Measurements from ENCODE around the gene SARS2.
"Not testable (repeated sequence)": the region's sequence is repeated elsewhere in the genome, so short reads cannot be mapped to it uniquely, and the experiment has no call there.

The SARS2 gene

GRCh38 chr19:38890686-38891085, 39.9 kb downstream of the SARS2 start:
- DNase-seq = no peak

GRCh38 chr19:38889803-38890202, 40.8 kb downstream of the SARS2 start:
- DNase-seq = no peak

- no peak for DNase-seq
Observed at GRCh38 chr19:38888876-38889275, 41.7 kb downstream of the SARS2 start.

GRCh38 chr19:38884691-38885090, 45.9 kb downstream of the SARS2 start:
- DNase-seq = not testable (repeated sequence)

GRCh38 chr19:38883286-38883685, 47.3 kb downstream of the SARS2 start:
- no peak for DNase-seq

- DNase-seq = no peak
Observed at GRCh38 chr19:38880882-38881609, 49.5 kb downstream of the SARS2 start.

- no peak for DNase-seq
Observed at GRCh38 chr19:38880076-38880881, 50.3 kb downstream of the SARS2 start.

GRCh38 chr19:38879400-38879751, 51.2 kb downstream of the SARS2 start:
- no peak for DNase-seq

- DNase-seq = no peak
Observed at GRCh38 chr19:38878575-38879399, 51.8 kb downstream of the SARS2 start.

GRCh38 chr19:38877781-38878574, 52.6 kb downstream of the SARS2 start, which contains the start of gene RINL:
Gene RINL, minus strand, starts transcription at chr19:38878275. Its CDS starts 1,533 bp downstream, at chr19:38876742.
- no peak for DNase-seq

- DNase-seq = no peak
Observed at GRCh38 chr19:38875656-38876395, 54.7 kb downstream of the SARS2 start.

- DNase-seq = not testable (repeated sequence)
Observed at GRCh38 chr19:38873400-38873799, 57.2 kb downstream of the SARS2 start.

GRCh38 chr19:38870612-38871011, 60.0 kb downstream of the SARS2 start:
- DNase-seq = no peak

GRCh38 chr19:38869836-38870607, 60.5 kb downstream of the SARS2 start:
- peak; percentile 65 for DNase-seq

GRCh38 chr19:38869160-38869835, 61.3 kb downstream of the SARS2 start:
- DNase-seq = no peak

- no peak for DNase-seq
Observed at GRCh38 chr19:38868551-38868950, 62.0 kb downstream of the SARS2 start.

GRCh38 chr19:38867171-38867780, 63.3 kb downstream of the SARS2 start:
- no peak for DNase-seq
